ENCODE measurements around the gene TBC1D20. TPM values are rescaled to one million over a fixed set of nuclear protein-coding genes. Genes with fewer than 3 reads are reported as not detected.

TBC1D20 gene
- total and polyA plus RNA-seq, 2 donors from 2014 or later = 19.5 to 26.2 TPM

DNA sequence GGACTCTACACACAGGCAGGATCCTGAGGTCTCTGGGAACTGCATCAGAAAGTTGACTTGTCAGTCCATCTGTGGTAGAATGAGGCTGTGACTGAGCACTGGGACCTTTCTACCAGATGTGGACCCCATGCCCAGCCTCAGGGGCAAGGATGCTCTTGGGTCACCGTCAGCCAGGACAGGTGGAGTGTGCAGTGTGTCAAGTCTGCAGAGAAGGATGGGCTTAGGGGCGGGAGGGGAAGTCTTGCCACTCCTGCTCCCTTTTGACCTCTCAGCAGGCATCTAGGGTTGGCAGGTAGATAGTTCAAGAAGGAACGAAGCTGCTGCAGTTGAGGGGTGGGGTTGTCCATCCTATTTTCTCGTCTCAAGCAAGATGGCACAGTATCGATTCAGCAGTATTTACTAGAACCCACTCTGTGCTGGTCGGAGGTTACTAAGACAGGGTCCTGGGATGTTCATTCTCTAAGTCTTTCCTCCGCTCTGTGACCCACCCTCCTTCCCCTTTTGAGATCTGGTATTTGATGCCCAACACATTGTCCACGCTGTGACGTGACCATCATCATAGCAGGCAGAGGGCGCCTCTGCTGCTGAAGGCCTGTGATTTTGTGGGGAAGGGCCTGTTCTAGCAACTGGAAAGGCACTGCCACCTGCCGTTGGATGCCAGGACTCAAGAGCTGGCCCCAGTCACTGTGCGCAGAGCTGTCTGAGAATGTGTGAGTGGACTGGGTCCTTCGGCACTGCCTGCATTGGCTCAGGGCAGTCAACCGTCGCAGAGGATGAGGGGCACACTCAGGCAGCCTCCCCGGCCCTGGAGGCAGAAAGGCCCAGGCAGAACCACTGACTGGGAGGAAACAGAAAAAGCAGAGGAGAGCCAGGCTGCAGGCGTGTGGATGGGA lies 31.1 kb downstream of the TBC1D20 start:
- FAIRE-seq (no peak), DNase-seq (peak in 4 of 5 donors; percentile 76 to 90 (median 80))
- no peak overlapping the region for H3K27ac ChIP-seq (ENCODE audit: low read depth in 2 of 2, low read length in 2 of 2)
- H3K36me3 ChIP-seq (ENCODE audit: control insufficient read depth in 2 of 3, insufficient read depth in 3 of 3, low read length in 3 of 3) = peaks cover 4 to 42% (median 29%) of the 10 kb centered on the region in 3 donors
- peaks cover 0 to 6% (median 0%) of the 10 kb centered on the region in 3 donors for H3K4me1 ChIP-seq (ENCODE audit: control insufficient read depth in 2 of 3, insufficient read depth in 2 of 3, low read depth in 1 of 3, low read length in 3 of 3)
- no peak overlapping the region for H3K9ac ChIP-seq (ENCODE audit: low read length in 3 of 3)
- H3K27me3 ChIP-seq (ENCODE audit: control insufficient read depth, insufficient read depth, low read length) = no peaks in the 10 kb centered on the region
- H3K4me3 ChIP-seq (ENCODE audit: low read length in 3 of 3) = no peak overlapping the region
- TF ChIP-seq, protein P1, sequence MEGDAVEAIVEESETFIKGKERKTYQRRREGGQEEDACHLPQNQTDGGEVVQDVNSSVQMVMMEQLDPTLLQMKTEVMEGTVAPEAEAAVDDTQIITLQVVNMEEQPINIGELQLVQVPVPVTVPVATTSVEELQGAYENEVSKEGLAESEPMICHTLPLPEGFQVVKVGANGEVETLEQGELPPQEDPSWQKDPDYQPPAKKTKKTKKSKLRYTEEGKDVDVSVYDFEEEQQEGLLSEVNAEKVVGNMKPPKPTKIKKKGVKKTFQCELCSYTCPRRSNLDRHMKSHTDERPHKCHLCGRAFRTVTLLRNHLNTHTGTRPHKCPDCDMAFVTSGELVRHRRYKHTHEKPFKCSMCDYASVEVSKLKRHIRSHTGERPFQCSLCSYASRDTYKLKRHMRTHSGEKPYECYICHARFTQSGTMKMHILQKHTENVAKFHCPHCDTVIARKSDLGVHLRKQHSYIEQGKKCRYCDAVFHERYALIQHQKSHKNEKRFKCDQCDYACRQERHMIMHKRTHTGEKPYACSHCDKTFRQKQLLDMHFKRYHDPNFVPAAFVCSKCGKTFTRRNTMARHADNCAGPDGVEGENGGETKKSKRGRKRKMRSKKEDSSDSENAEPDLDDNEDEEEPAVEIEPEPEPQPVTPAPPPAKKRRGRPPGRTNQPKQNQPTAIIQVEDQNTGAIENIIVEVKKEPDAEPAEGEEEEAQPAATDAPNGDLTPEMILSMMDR (IDR thresholded peaks at IDR 0.05; ENCODE audit: borderline replicate concordance, extremely low read depth, insufficient read depth) = peak; percentile 70
- intact Hi-C loops (cut with DNase I) = no loop called here
- no peaks in the 10 kb centered on the region for H3K9me3 ChIP-seq (ENCODE audit: control insufficient read depth in 2 of 3, insufficient read depth in 1 of 3, low read length in 3 of 3)

DNA sequence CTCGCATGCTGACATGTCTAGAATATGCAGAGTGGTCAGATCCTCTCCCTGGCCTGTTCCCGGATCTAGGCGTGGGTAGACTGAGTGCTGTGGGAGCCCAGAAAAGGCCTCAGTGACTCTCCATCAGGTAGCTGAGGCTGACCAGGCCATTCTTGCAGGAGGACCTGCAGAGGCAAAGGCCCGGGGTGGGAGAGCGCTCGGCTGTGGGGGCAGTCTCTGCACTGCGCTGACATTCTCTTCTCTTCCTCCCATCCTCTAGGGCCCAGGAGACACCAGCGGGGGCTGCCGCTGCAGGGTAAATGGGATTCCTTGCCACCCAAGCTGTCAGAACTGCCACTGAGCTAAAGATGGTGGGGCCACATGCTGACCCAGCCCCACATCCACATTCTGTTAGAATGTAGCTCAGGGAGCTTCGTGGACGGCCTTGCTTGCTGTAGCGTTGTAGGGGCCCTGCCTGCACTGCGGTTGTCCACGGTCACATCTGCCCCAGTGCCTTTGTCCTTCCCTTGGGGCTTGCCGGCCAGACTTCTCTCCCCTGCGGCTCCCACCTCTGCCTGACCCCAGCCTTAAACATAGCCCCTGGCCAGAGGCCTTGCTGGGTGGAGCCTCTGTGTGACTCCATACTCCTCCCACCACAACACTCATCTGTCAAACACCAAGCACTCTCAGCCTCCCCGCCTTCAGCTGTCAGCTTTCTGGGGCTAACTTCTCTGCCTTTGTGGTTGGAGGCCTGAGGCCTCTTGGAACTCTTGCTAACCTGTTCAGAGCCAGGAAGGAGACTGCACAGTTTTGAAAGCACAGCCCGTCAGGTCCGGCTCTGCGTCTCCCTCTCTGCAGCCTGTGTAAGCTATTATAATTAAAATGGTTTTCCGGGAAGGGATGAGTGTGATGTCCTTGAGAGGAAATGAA lies 32.0 kb downstream of the TBC1D20 start:
- intact Hi-C loops (cut with DNase I) = no loop called here
- peaks cover 0 to 6% (median 0%) of the 10 kb centered on the region in 3 donors for H3K4me1 ChIP-seq (ENCODE audit: control insufficient read depth in 2 of 3, insufficient read depth in 2 of 3, low read depth in 1 of 3, low read length in 3 of 3)
- H3K9ac ChIP-seq (ENCODE audit: low read length in 3 of 3) = no peak overlapping the region
- DNase-seq (no peak), FAIRE-seq (no peak)
- H3K36me3 ChIP-seq (ENCODE audit: control insufficient read depth in 2 of 3, insufficient read depth in 3 of 3, low read length in 3 of 3) = peaks cover 4 to 35% (median 21%) of the 10 kb centered on the region in 3 donors
- no peaks in the 10 kb centered on the region for H3K27me3 ChIP-seq (ENCODE audit: control insufficient read depth, insufficient read depth, low read length)
- H3K27ac ChIP-seq (ENCODE audit: low read depth in 2 of 2, low read length in 2 of 2) = no peak overlapping the region
- H3K9me3 ChIP-seq (ENCODE audit: control insufficient read depth in 2 of 3, insufficient read depth in 1 of 3, low read length in 3 of 3) = no peaks in the 10 kb centered on the region
- TF ChIP-seq, protein P1 (IDR thresholded peaks at IDR 0.05; ENCODE audit: borderline replicate concordance, extremely low read depth, insufficient read depth) = no peak
- no peak overlapping the region for H3K4me3 ChIP-seq (ENCODE audit: low read length in 3 of 3)

DNA sequence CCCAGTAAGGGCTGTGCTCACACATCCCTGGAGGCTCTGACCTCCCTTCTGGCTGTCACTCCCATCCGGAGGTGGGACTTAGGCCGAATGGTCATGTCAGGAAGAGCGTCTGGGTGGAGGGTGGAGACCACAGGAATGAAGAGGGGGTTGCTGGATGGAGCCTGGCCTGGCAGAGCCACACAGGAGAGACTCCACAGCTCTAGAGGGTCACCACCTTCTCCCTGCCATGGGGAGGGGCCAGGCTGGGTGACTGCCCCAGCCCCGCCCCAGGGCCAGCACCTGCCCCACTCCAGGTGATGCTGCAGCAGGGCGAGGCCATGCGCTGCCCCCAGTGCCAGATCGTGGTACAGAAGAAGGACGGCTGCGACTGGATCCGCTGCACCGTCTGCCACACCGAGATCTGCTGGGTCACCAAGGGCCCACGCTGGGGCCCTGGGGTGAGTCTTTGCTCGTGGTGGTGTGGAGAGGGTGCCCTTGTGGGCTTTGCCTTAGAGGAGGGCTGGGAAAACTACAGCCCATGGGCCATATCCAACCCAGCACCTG lies 33.6 kb downstream of the TBC1D20 start:
- H3K4me1 ChIP-seq (ENCODE audit: control insufficient read depth in 2 of 3, insufficient read depth in 2 of 3, low read depth in 1 of 3, low read length in 3 of 3) = no peaks in the 10 kb centered on the region
- no peak for DNase-seq
- TF ChIP-seq, protein P1 (IDR thresholded peaks at IDR 0.05; ENCODE audit: borderline replicate concordance, extremely low read depth, insufficient read depth) = no peak
- intact Hi-C loops (cut with DNase I) = no loop called here
- no peaks in the 10 kb centered on the region for H3K9me3 ChIP-seq (ENCODE audit: control insufficient read depth in 2 of 3, insufficient read depth in 1 of 3, low read length in 3 of 3)
- no peak overlapping the region for H3K9ac ChIP-seq (ENCODE audit: low read length in 3 of 3)
- H3K36me3 ChIP-seq (ENCODE audit: control insufficient read depth in 2 of 3, insufficient read depth in 3 of 3, low read length in 3 of 3) = peaks cover 4 to 32% (median 17%) of the 10 kb centered on the region in 3 donors
- FAIRE-seq = no peak
- H3K4me3 ChIP-seq (ENCODE audit: low read length in 3 of 3) = no peak overlapping the region
- H3K27me3 ChIP-seq (ENCODE audit: control insufficient read depth, insufficient read depth, low read length) = no peaks in the 10 kb centered on the region
- no peak overlapping the region for H3K27ac ChIP-seq (ENCODE audit: low read depth in 2 of 2, low read length in 2 of 2)

Data from kidney (tissue), 14 donors.